Vagina (tissue), 2 donors: ENCODE data around the gene KCTD14. TPM values are rescaled to one million over a fixed set of nuclear protein-coding genes. Genes with fewer than 3 reads are reported as not detected.

Experiments used
- DNase-seq, 2 donors: peaks; one replicate each; pipeline ENCODE4 v3.0.0-alpha.2; 2017; ENCODE audit errors: extremely low spot score in 2 of 2
- H3K27ac ChIP-seq: fragments of 200-600 bp; sonication (generic); one replicate; pipeline ENCODE4 v1.5.1; 2019
- H3K27me3 ChIP-seq: fragments of 200-600 bp; sonication (generic); one replicate; pipeline ENCODE4 v1.5.1; 2019
- H3K36me3 ChIP-seq, 2 donors: fragments of 200-600 bp; sonication (generic); one replicate each; pipeline ENCODE4 v1.5.1; 2017 to 2019
- H3K4me1 ChIP-seq: fragments of 200-600 bp; sonication (generic); one replicate; pipeline ENCODE4 v1.5.1; 2019
- H3K4me3 ChIP-seq, 2 donors: fragments of 200-600 bp; sonication (generic); 1 replicate in 1 of 2; 2 replicates in 1 of 2; pipeline ENCODE4 v1.5.1; 2016 to 2019
- H3K9me3 ChIP-seq: fragments of 200-600 bp; sonication (generic); one replicate; pipeline ENCODE4 v1.5.1; 2019
- POLR2A ChIP-seq, 2 donors: fragments of 450-650 bp; IDR thresholded peaks; one replicate each; pipeline ENCODE4 v1.6.1; 2017; ENCODE audit warnings: antibody characterized with exemption in 2 of 2, mild to moderate bottlenecking in 2 of 2, moderate library complexity in 2 of 2
- POLR2AphosphoS5 ChIP-seq, 2 donors: sonication (generic); formaldehyde crosslinking; IDR thresholded peaks; one replicate each; pipeline ENCODE4 v1.9.0; 2017; ENCODE audit warnings: antibody characterized with exemption in 2 of 2, mild to moderate bottlenecking in 2 of 2, low read depth in 1 of 2; ENCODE audit not compliant: insufficient read depth in 1 of 2
- intact Hi-C: fragments of 100-400 bp; cut with DNase I; formaldehyde crosslinking; loops from one replicate; pipeline ENCODE4 v1.15.1; 2023
- total RNA-seq: library from RNA; depleted of rRNA; stranded (reverse); fragments of >200 nt; gene quantifications from one replicate; pipeline ENCODE4 v1.2.3, GENCODE V29; 2016
- TF ChIP-seq, protein P1 (sequence below), 3 experiments: fragments of 450-650 bp in 2 of 3; fragments of 200-600 bp in 1 of 3; sonication (generic) in 1 of 3; IDR thresholded peaks; one replicate each; pipeline ENCODE4 v1.5.1; 2017 to 2019; ENCODE audit warnings: antibody characterized with exemption in 3 of 3, mild to moderate bottlenecking in 2 of 3, moderate library complexity in 2 of 3

KCTD14 gene
- total RNA-seq, 1 donor from 2014 or later, result 2.9 TPM

DNA sequence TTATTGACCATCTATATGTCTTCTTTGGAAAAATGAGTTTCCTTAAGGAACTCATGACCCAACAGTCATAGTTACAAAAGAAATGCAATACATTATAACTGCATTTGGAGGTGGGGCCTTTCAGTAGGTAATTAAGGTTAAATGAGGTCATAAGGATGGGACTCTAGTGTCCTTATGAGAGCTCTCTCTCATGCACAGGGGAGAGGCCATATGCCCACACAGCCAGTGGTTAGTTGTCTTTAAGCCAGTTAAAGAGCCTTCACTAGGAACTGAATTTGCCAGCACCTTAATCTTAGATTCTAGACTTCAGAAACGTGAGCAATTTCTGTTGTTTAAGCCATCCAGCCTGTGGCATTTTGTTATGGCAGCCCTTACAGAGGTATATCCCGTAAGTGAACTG, 56.0 kb downstream of the KCTD14 start:
- Histone ChIP-seq H3K27ac (no peak overlapping the region), H3K36me3 (no peaks in the 10 kb centered on the region), H3K4me1 (no peaks in the 10 kb centered on the region), H3K9me3 (no peaks in the 10 kb centered on the region), H3K4me3 (no peak overlapping the region), H3K27me3 (no peaks in the 10 kb centered on the region)
- no peak for TF ChIP-seq POLR2AphosphoS5 (IDR thresholded peaks at IDR 0.05; ENCODE audit: insufficient read depth in 1 of 2, low read depth in 1 of 2)
- TF ChIP-seq, protein P1, sequence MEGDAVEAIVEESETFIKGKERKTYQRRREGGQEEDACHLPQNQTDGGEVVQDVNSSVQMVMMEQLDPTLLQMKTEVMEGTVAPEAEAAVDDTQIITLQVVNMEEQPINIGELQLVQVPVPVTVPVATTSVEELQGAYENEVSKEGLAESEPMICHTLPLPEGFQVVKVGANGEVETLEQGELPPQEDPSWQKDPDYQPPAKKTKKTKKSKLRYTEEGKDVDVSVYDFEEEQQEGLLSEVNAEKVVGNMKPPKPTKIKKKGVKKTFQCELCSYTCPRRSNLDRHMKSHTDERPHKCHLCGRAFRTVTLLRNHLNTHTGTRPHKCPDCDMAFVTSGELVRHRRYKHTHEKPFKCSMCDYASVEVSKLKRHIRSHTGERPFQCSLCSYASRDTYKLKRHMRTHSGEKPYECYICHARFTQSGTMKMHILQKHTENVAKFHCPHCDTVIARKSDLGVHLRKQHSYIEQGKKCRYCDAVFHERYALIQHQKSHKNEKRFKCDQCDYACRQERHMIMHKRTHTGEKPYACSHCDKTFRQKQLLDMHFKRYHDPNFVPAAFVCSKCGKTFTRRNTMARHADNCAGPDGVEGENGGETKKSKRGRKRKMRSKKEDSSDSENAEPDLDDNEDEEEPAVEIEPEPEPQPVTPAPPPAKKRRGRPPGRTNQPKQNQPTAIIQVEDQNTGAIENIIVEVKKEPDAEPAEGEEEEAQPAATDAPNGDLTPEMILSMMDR (IDR thresholded peaks at IDR 0.05), result no peak
- no peak for TF ChIP-seq POLR2A (IDR thresholded peaks at IDR 0.05)
- intact Hi-C loops, result no loop called here
- DNase-seq, result no peak

DNA sequence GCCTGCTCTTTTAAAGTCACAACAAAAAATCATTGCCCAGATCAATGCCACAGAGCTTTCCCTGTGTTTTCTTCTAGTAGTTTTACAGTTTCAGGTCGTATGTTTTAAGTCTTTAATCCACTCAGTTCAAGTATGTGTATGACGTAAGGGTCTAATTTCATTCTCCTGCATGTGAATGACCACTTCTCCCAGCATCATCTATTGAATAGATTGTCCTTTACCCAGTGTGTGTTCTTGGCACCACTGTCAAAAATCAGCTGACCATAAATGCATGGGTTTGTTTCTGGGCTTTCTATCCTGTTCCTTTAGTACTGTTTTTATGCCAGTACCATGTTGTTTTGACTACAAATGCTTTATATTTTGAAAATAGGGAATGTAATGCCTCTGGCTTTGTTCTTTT, 56.7 kb downstream of the KCTD14 start:
- TF ChIP-seq POLR2AphosphoS5 (IDR thresholded peaks at IDR 0.05; ENCODE audit: insufficient read depth in 1 of 2, low read depth in 1 of 2) (no peak), POLR2A (IDR thresholded peaks at IDR 0.05) (no peak)
- TF ChIP-seq, protein P1 (IDR thresholded peaks at IDR 0.05), result no peak
- DNase-seq, result no peak
- Histone ChIP-seq H3K27me3 (no peaks in the 10 kb centered on the region), H3K36me3 (no peaks in the 10 kb centered on the region), H3K4me3 (no peak overlapping the region), H3K9me3 (no peaks in the 10 kb centered on the region), H3K4me1 (no peaks in the 10 kb centered on the region), H3K27ac (no peak overlapping the region)
- intact Hi-C loops, result no loop called here

Other genes starting within 250 kb of the KCTD14 start
- gene RSF1, start 202.6 kb downstream of the KCTD14 start, total RNA-seq, result 60.4 TPM
- gene AAMDC, start 202.1 kb downstream of the KCTD14 start, total RNA-seq, result 18.2 TPM
- 41.0 TPM for gene INTS4, start 28.6 kb downstream of the KCTD14 start, total RNA-seq
- gene THRSP, start 40.6 kb upstream of the KCTD14 start, total RNA-seq, result not detected
- gene NDUFC2, start 56.6 kb upstream of the KCTD14 start, total RNA-seq, result 106 TPM
- 20.9 TPM for gene ALG8, start 116.3 kb upstream of the KCTD14 start, total RNA-seq
- 8.6 TPM for gene KCTD21, start 165.3 kb upstream of the KCTD14 start, total RNA-seq
- gene USP35, start 165.6 kb upstream of the KCTD14 start, total RNA-seq, result 11.8 TPM